ENCODE measurements around the gene ARAP1. TPM values are rescaled to one million over a fixed set of nuclear protein-coding genes. Genes with fewer than 3 reads are reported as not detected.
"Not testable (repeated sequence)": the region's sequence is repeated elsewhere in the genome, so short reads cannot be mapped to it uniquely, and the experiment has no call there.

Gene ARAP1
- total and polyA plus RNA-seq, 2 experiments from 2014 or later: 41.5 to 200 TPM

GRCh38 chr11:72792437-72793021 lies 40.3 kb upstream of the ARAP1 start:
- H3K9me3 ChIP-seq (ENCODE audit: low read depth): no peaks in the 10 kb centered on the region
- H3K4me3 ChIP-seq: no peak overlapping the region
- no peaks in the 10 kb centered on the region for H3K27me3 ChIP-seq
- H3K4me1 ChIP-seq (ENCODE audit: low read depth): peaks cover 37% of the 10 kb centered on the region
- H3K36me3 ChIP-seq: no peaks in the 10 kb centered on the region
- no peak for TF ChIP-seq CTCF (IDR thresholded peaks at IDR 0.05; ENCODE audit: low read depth, low read length)
- no peak for DNase-seq (ENCODE audit: low read depth in 1 of 2, low spot score in 1 of 2)
- H3K27ac ChIP-seq: peak overlapping the region; percentile 88

GRCh38 chr11:72791228-72791627 lies 39.0 kb upstream of the ARAP1 start:
- not testable (repeated sequence) for DNase-seq (ENCODE audit: low read depth in 1 of 2, low spot score in 1 of 2)

GRCh38 chr11:72789493-72790131 lies 37.4 kb upstream of the ARAP1 start:
- Histone ChIP-seq H3K36me3 (no peaks in the 10 kb centered on the region), H3K27ac (peak overlapping the region; percentile 84), H3K9me3 (ENCODE audit: low read depth) (no peaks in the 10 kb centered on the region), H3K4me3 (no peak overlapping the region), H3K27me3 (no peaks in the 10 kb centered on the region), H3K4me1 (ENCODE audit: low read depth) (peaks cover 38% of the 10 kb centered on the region)
- DNase-seq (ENCODE audit: low read depth in 1 of 2, low spot score in 1 of 2): peak; percentile 46 to 61
- TF ChIP-seq CTCF (IDR thresholded peaks at IDR 0.05; ENCODE audit: low read depth, low read length): no peak

More at GRCh38 chr11:72791228-72791627, 39.0 kb upstream of the ARAP1 start:
- H3K27ac ChIP-seq; H3K36me3 ChIP-seq; H3K9me3 ChIP-seq (ENCODE audit: low read depth); H3K27me3 ChIP-seq; H3K4me3 ChIP-seq: not testable (repeated sequence)
- peaks cover 41% of the 10 kb centered on the region for H3K4me1 ChIP-seq (ENCODE audit: low read depth)

- H3K4me1 ChIP-seq (ENCODE audit: low read depth): peaks cover 34% of the 10 kb centered on the region
- TF ChIP-seq CTCF (IDR thresholded peaks at IDR 0.05; ENCODE audit: low read depth, low read length): no peak
- H3K27ac ChIP-seq: no peak overlapping the region
- no peaks in the 10 kb centered on the region for H3K9me3 ChIP-seq (ENCODE audit: low read depth)
- H3K36me3 ChIP-seq: no peaks in the 10 kb centered on the region
- no peaks in the 10 kb centered on the region for H3K27me3 ChIP-seq
- no peak overlapping the region for H3K4me3 ChIP-seq
- no peak for DNase-seq (ENCODE audit: low read depth in 1 of 2, low spot score in 1 of 2)
Measured at GRCh38 chr11:72788241-72788640, 36.0 kb upstream of the ARAP1 start.

DNA sequence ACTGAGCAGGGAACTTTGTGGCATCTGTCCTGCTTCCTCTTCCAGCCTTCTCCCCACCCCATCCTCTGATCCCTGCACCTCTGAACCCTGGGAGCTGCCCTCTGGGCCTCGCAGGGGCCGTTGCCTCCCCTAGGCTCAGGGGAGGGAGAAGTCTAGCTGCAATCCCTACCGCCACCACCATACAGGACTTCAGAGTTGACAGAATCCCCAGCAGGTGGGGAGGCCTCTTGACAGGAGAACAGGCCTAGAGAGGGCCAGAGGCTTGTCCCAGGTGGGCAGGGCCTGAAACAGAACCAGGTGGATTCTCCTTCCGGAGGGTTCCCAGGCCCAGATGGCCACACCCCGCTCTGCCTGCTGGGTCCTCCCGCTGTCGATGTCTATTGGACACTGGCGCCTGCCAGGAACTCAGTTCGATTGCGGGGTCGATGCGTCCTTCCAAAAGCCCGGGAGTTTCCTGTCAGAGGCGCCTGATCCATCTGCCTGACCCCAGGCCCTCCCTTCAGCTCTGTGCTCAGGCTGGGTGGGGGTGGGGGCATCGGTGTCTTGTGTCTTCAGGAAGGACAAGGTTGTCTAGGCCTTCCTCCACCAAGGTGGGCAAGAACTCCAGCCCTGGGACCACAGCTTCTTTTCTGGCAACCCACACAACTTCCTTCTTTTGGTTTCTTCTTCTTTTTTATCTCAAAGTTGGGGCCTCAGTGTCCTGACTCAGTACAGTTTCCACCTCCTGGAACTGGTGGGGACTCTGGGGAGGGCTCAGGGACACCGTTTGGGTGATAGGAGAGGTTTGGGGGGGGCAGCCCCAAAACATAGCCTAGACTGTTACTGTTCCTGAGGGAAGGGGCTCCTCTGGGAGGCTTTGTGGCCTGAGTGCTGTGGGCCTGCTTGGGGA lies 35.3 kb upstream of the ARAP1 start:
- peaks cover 28% of the 10 kb centered on the region for H3K4me1 ChIP-seq (ENCODE audit: low read depth)
- H3K4me3 ChIP-seq: no peak overlapping the region
- DNase-seq (ENCODE audit: low read depth in 1 of 2, low spot score in 1 of 2): peak in 1 of 2 donors; percentile 40
- no peaks in the 10 kb centered on the region for H3K9me3 ChIP-seq (ENCODE audit: low read depth)
- no peak for TF ChIP-seq CTCF (IDR thresholded peaks at IDR 0.05; ENCODE audit: low read depth, low read length)
- H3K36me3 ChIP-seq: no peaks in the 10 kb centered on the region
- no peaks in the 10 kb centered on the region for H3K27me3 ChIP-seq
- H3K27ac ChIP-seq: no peak overlapping the region
